Adipocyte (in vitro differentiated cells): ENCODE results near the gene OR10C1.
"Not testable (repeated sequence)": the region's sequence is repeated elsewhere in the genome, so short reads cannot be mapped to it uniquely, and the experiment has no call there.

Experiments
- DNase-seq: peaks from one replicate; pipeline ENCODE4 v3.0.0-alpha.2; 2015; ENCODE audit warnings: low read depth
- H3K27me3 ChIP-seq: replicated peaks from 2 replicates; pipeline ENCODE4 v1.7.0; 2013; ENCODE audit warnings: mild to moderate bottlenecking, low read length, moderate library complexity; ENCODE audit not compliant: control insufficient read depth, insufficient read depth
- H3K36me3 ChIP-seq: 2 replicates; pipeline ENCODE4 v1.7.0; 2013; ENCODE audit warnings: low read length, mild to moderate bottlenecking, moderate library complexity; ENCODE audit not compliant: control insufficient read depth, insufficient read depth, severe bottlenecking
- H3K4me1 ChIP-seq: 2 replicates; pipeline ENCODE4 v1.7.0; 2013; ENCODE audit warnings: mild to moderate bottlenecking, low read length, moderate library complexity; ENCODE audit not compliant: control insufficient read depth, insufficient read depth
- H3K4me3 ChIP-seq: 2 replicates; pipeline ENCODE4 v1.7.0; 2013; ENCODE audit warnings: mild to moderate bottlenecking, low read length, moderate library complexity
- H3K9ac ChIP-seq: 2 replicates; pipeline ENCODE4 v1.7.0; 2013; ENCODE audit warnings: mild to moderate bottlenecking, low read length, moderate library complexity
- H3K9me3 ChIP-seq: 2 replicates; pipeline ENCODE4 v1.7.0; 2013; ENCODE audit warnings: mild to moderate bottlenecking, low read length, moderate library complexity; ENCODE audit not compliant: control insufficient read depth

The OR10C1 gene

GRCh38 chr6:29439006-29439405 is at the start of gene OR10C1:
Gene OR10C1, plus strand, starts transcription at chr6:29439306. Its CDS starts 710 bp downstream, at chr6:29440016.
- no peaks in the 10 kb centered on the region for H3K36me3 ChIP-seq
- peaks cover 2% of the 10 kb centered on the region for H3K9me3 ChIP-seq
- DNase-seq, result no peak
- H3K9ac ChIP-seq, result no peak within 1 kb of the TSS
- H3K4me1 ChIP-seq, result no peaks in the 10 kb centered on the region
- no peaks in the 10 kb centered on the region for H3K27me3 ChIP-seq
- no peak within 1 kb of the TSS for H3K4me3 ChIP-seq

GRCh38 chr6:29395331-29395730 is 43.8 kb upstream of the OR10C1 start, which contains the start of gene OR12D2:
Gene OR12D2, plus strand, starts transcription at chr6:29395631. Its CDS starts 1,069 bp downstream, at chr6:29396700.
- Histone ChIP-seq H3K4me3 (no peak within 1 kb of the TSS), H3K36me3 (no peaks in the 10 kb centered on the region), H3K9me3 (no peaks in the 10 kb centered on the region), H3K9ac (no peak within 1 kb of the TSS), H3K4me1 (no peaks in the 10 kb centered on the region), H3K27me3 (no peaks in the 10 kb centered on the region)
- no peak for DNase-seq

- no peaks in the 10 kb centered on the region for H3K36me3 ChIP-seq
- no peak overlapping the region for H3K9ac ChIP-seq
- H3K4me1 ChIP-seq, result no peaks in the 10 kb centered on the region
- no peaks in the 10 kb centered on the region for H3K9me3 ChIP-seq
- no peak overlapping the region for H3K4me3 ChIP-seq
- no peak for DNase-seq
- H3K27me3 ChIP-seq, result no peaks in the 10 kb centered on the region
These were observed 39.6 kb upstream of the OR10C1 start for GRCh38 chr6:29399525-29399924.

- Histone ChIP-seq H3K36me3 (no peaks in the 10 kb centered on the region), H3K9me3 (no peaks in the 10 kb centered on the region), H3K27me3 (no peaks in the 10 kb centered on the region), H3K4me1 (no peaks in the 10 kb centered on the region), H3K9ac (no peak overlapping the region), H3K4me3 (no peak overlapping the region)
- no peak for DNase-seq
These were observed 35.3 kb upstream of the OR10C1 start for GRCh38 chr6:29403801-29404200.

- Histone ChIP-seq H3K27me3 (no peaks in the 10 kb centered on the region), H3K4me3 (no peak within 1 kb of the TSS), H3K36me3 (no peaks in the 10 kb centered on the region), H3K9me3 (no peaks in the 10 kb centered on the region), H3K4me1 (no peaks in the 10 kb centered on the region), H3K9ac (no peak within 1 kb of the TSS)
- peak; percentile 40 for DNase-seq
These were observed 24.5 kb upstream of the OR10C1 start, which contains the start of gene OR12D1 for GRCh38 chr6:29414588-29414987. Gene OR12D1, plus strand, starts transcription at chr6:29414928.

- Histone ChIP-seq H3K27me3 (no peaks in the 10 kb centered on the region), H3K9me3 (no peaks in the 10 kb centered on the region), H3K4me3 (no peak overlapping the region), H3K9ac (no peak overlapping the region), H3K4me1 (no peaks in the 10 kb centered on the region), H3K36me3 (no peaks in the 10 kb centered on the region)
- DNase-seq, result peak; percentile 63
These were observed 19.6 kb upstream of the OR10C1 start for GRCh38 chr6:29419516-29419915.

- DNase-seq, result no peak
- Histone ChIP-seq H3K4me3 (no peak overlapping the region), H3K9me3 (no peaks in the 10 kb centered on the region), H3K27me3 (no peaks in the 10 kb centered on the region), H3K9ac (no peak overlapping the region), H3K36me3 (no peaks in the 10 kb centered on the region), H3K4me1 (no peaks in the 10 kb centered on the region)
These were observed 14.9 kb upstream of the OR10C1 start for GRCh38 chr6:29424168-29424567.

GRCh38 chr6:29424575-29424974 is 14.5 kb upstream of the OR10C1 start:
- no peak for DNase-seq
- Histone ChIP-seq H3K36me3 (no peaks in the 10 kb centered on the region), H3K9me3 (no peaks in the 10 kb centered on the region), H3K4me1 (no peaks in the 10 kb centered on the region), H3K9ac (no peak overlapping the region), H3K4me3 (no peak overlapping the region), H3K27me3 (no peaks in the 10 kb centered on the region)

- no peak overlapping the region for H3K4me3 ChIP-seq
- H3K36me3 ChIP-seq, result no peaks in the 10 kb centered on the region
- H3K4me1 ChIP-seq, result no peaks in the 10 kb centered on the region
- H3K27me3 ChIP-seq, result no peaks in the 10 kb centered on the region
- no peak overlapping the region for H3K9ac ChIP-seq
- H3K9me3 ChIP-seq, result no peaks in the 10 kb centered on the region
- DNase-seq, result no peak
These were observed 14.0 kb upstream of the OR10C1 start for GRCh38 chr6:29425075-29425474.

- H3K4me3 ChIP-seq, result no peak overlapping the region
- H3K9me3 ChIP-seq, result no peaks in the 10 kb centered on the region
- H3K4me1 ChIP-seq, result no peaks in the 10 kb centered on the region
- H3K9ac ChIP-seq, result no peak overlapping the region
- H3K36me3 ChIP-seq, result no peaks in the 10 kb centered on the region
- DNase-seq, result no peak
- H3K27me3 ChIP-seq, result no peaks in the 10 kb centered on the region
These were observed 12.5 kb upstream of the OR10C1 start for GRCh38 chr6:29426654-29427053.

GRCh38 chr6:29436730-29437129 is 2.4 kb upstream of the OR10C1 start:
- DNase-seq, H3K4me1 ChIP-seq, H3K9me3 ChIP-seq, H3K27me3 ChIP-seq, H3K4me3 ChIP-seq, H3K9ac ChIP-seq, H3K36me3 ChIP-seq: not testable (repeated sequence)

GRCh38 chr6:29442719-29443118 is 3.6 kb downstream of the OR10C1 start:
- Histone ChIP-seq H3K36me3 (no peaks in the 10 kb centered on the region), H3K27me3 (no peaks in the 10 kb centered on the region), H3K9me3 (no peaks in the 10 kb centered on the region), H3K4me3 (no peak overlapping the region), H3K9ac (no peak overlapping the region), H3K4me1 (no peaks in the 10 kb centered on the region)
- DNase-seq, result peak; percentile 47
